HepG2 (cell line): ENCODE results near the gene ITGA7. TPM values are rescaled to one million over a fixed set of nuclear protein-coding genes. Genes with fewer than 3 reads are reported as not detected.

Experiments
- ARHGAP35 ChIP-seq: sonication (generic); formaldehyde crosslinking; IDR thresholded peaks from 2 replicates; pipeline ENCODE4 v1.9.0; 2022; ENCODE audit warnings: mild to moderate bottlenecking, inconsistent platforms, moderate library complexity, missing genetic modification reagents, borderline replicate concordance
- BCL3 ChIP-seq: sonication (generic); formaldehyde crosslinking; IDR thresholded peaks from 2 replicates; pipeline ENCODE4 v1.5.1; 2020; ENCODE audit warnings: mild to moderate bottlenecking, missing genetic modification reagents, moderate library complexity
- CBX1 ChIP-seq: IDR thresholded peaks from one replicate; pipeline ENCODE4 v1.6.1; 2016; ENCODE audit warnings: antibody characterized with exemption, low read depth
- ELF4 ChIP-seq: sonication (generic); formaldehyde crosslinking; IDR thresholded peaks from 2 replicates; pipeline ENCODE4 v1.5.0; 2020; ENCODE audit warnings: missing genetic modification reagents, mild to moderate bottlenecking, moderate library complexity, borderline replicate concordance
- FOXK2 ChIP-seq: fragments of 450-650 bp; IDR thresholded peaks from 2 replicates; pipeline ENCODE4 v1.6.1; 2016
- HNRNPL ChIP-seq: fragments of 200-400 bp; formaldehyde crosslinking; IDR thresholded peaks from 2 replicates; pipeline ENCODE4 v1.6.1; 2017; ENCODE audit warnings: mild to moderate bottlenecking, low read depth, low read length
- MAZ ChIP-seq, 2 experiments: sonication (generic) in 1 of 2; formaldehyde crosslinking in 1 of 2; IDR thresholded peaks; 2 replicates each; pipeline versions ENCODE4 v1.5.0 to v1.6.1; 2012 to 2020; ENCODE audit warnings: low read depth in 2 of 2, mild to moderate bottlenecking in 2 of 2, borderline replicate concordance in 1 of 2, improper control_type of control experiment in 1 of 2, low read length in 1 of 2, missing genetic modification reagents in 1 of 2, moderate library complexity in 1 of 2
- MTA1 ChIP-seq: sonication (generic); formaldehyde crosslinking; IDR thresholded peaks from 2 replicates; pipeline ENCODE4 v1.4.0; 2020; ENCODE audit warnings: missing genetic modification reagents, mild to moderate bottlenecking, borderline replicate concordance
- MTF2 ChIP-seq: sonication (generic); formaldehyde crosslinking; IDR thresholded peaks from 2 replicates; pipeline ENCODE4 v1.5.0; 2020; ENCODE audit warnings: missing genetic modification reagents, borderline replicate concordance
- NCOA1 ChIP-seq: sonication (generic); formaldehyde crosslinking; IDR thresholded peaks from 2 replicates; pipeline ENCODE4 v1.9.0; 2021; ENCODE audit warnings: missing genetic modification reagents
- NFIB ChIP-seq: sonication (generic); formaldehyde crosslinking; IDR thresholded peaks from 2 replicates; pipeline ENCODE4 v1.9.0; 2021; ENCODE audit warnings: missing genetic modification reagents, mild to moderate bottlenecking, borderline replicate concordance
- RELA ChIP-seq: sonication (generic); formaldehyde crosslinking; IDR thresholded peaks from 2 replicates; pipeline ENCODE4 v1.4.0; 2020; ENCODE audit warnings: missing genetic modification reagents
- SPEN ChIP-seq: sonication (generic); formaldehyde crosslinking; IDR thresholded peaks from 2 replicates; pipeline ENCODE4 v1.5.1; 2020; ENCODE audit warnings: low read depth, mild to moderate bottlenecking, missing genetic modification reagents
- TEF ChIP-seq: sonication (generic); formaldehyde crosslinking; IDR thresholded peaks from 2 replicates; pipeline ENCODE4 v1.5.0; 2020; ENCODE audit warnings: missing genetic modification reagents
- THYN1 ChIP-seq: sonication (generic); formaldehyde crosslinking; IDR thresholded peaks from 2 replicates; pipeline ENCODE4 v1.8.1; 2023; ENCODE audit warnings: low read depth, mild to moderate bottlenecking, moderate library complexity, missing genetic modification reagents, borderline replicate concordance
- TMF1 ChIP-seq: sonication (generic); formaldehyde crosslinking; IDR thresholded peaks from 2 replicates; pipeline ENCODE4 v1.8.1; 2022; ENCODE audit warnings: low read depth, missing genetic modification reagents
- ZNF225 ChIP-seq: sonication (generic); formaldehyde crosslinking; IDR thresholded peaks from 2 replicates; pipeline ENCODE4 v1.4.0; 2020; ENCODE audit warnings: mild to moderate bottlenecking, missing genetic modification reagents
- ZNF276 ChIP-seq: sonication (generic); formaldehyde crosslinking; IDR thresholded peaks from 2 replicates; pipeline ENCODE4 v1.4.0; 2020; ENCODE audit warnings: mild to moderate bottlenecking, low read depth, missing genetic modification reagents
- ZNF33A ChIP-seq: sonication (generic); formaldehyde crosslinking; IDR thresholded peaks from 2 replicates; pipeline ENCODE4 v1.5.1; 2020; ENCODE audit warnings: missing genetic modification reagents, mild to moderate bottlenecking, moderate library complexity, borderline replicate concordance
- ZNF33B ChIP-seq: sonication (generic); formaldehyde crosslinking; IDR thresholded peaks from 2 replicates; pipeline ENCODE4 v1.5.1; 2020; ENCODE audit warnings: mild to moderate bottlenecking, missing genetic modification reagents
- ZNF598 ChIP-seq: sonication (generic); formaldehyde crosslinking; IDR thresholded peaks from 2 replicates; pipeline ENCODE4 v1.5.1; 2020; ENCODE audit warnings: mild to moderate bottlenecking, missing genetic modification reagents, borderline replicate concordance
- ZNF616 ChIP-seq: sonication (generic); formaldehyde crosslinking; IDR thresholded peaks from 2 replicates; pipeline ENCODE4 v1.5.0; 2020; ENCODE audit warnings: low read depth, mild to moderate bottlenecking, missing genetic modification reagents
- ZNF75D ChIP-seq: sonication (generic); formaldehyde crosslinking; IDR thresholded peaks from 2 replicates; pipeline ENCODE4 v1.8.1; 2023; ENCODE audit warnings: missing genetic modification reagents, mild to moderate bottlenecking, borderline replicate concordance
- ZSCAN30 ChIP-seq: sonication (generic); formaldehyde crosslinking; IDR thresholded peaks from 2 replicates; pipeline ENCODE4 v1.5.0; 2020; ENCODE audit warnings: mild to moderate bottlenecking, missing genetic modification reagents
- polyA plus RNA-seq, 8 experiments: library from polyadenylated mRNA; depleted of rRNA in 3 of 8; stranded (reverse) in 7 of 8; unstranded in 1 of 8; fragments of >200 nt; fragmentation: Illumina TruSeq in 4 of 8; extraction: Trizol in 4 of 8; gene quantifications; 2 replicates each; pipeline versions ENCODE4 v1.2.1 to v1.2.3, GENCODE V29; 2011 to 2016; ENCODE audit warnings: low read depth in 4 of 8, missing spikeins in 1 of 8, mixed read lengths in 1 of 8; ENCODE audit not compliant: insufficient read depth in 1 of 8
- total RNA-seq, 5 experiments: library from RNA; depleted of rRNA; stranded (reverse); fragments of >200 nt; fragmentation: Illumina TruSeq; extraction: Trizol; gene quantifications; 2 replicates each; pipeline ENCODE4 v1.2.3, GENCODE V29; 2016; ENCODE audit warnings: low read depth in 1 of 5

ITGA7 gene
- total and polyA plus RNA-seq, 2 of the 13 experiments (the other 11 are each of a cell fraction or from before 2014, with no cell fraction given): 0.65 to 0.75 TPM

GRCh38 chr12:55681142-55682077 is 26.3 kb downstream of the ITGA7 start (continued):
- TF ChIP-seq ZNF225 (no peak), CBX1 (no peak), ZNF598 (CRISPR knock-in tag) (no peak), NCOA1 (CRISPR knock-in tag) (0 out of 2 replicates have a peak, but pooled peaks have one; percentile 34), SPEN (peak; percentile 83), MTF2 (CRISPR knock-in tag) (0 out of 2 replicates have a peak, but pooled peaks have one; percentile 71), ZNF33A (CRISPR knock-in tag) (no peak), MTA1 (CRISPR knock-in tag) (no peak), NFIB (CRISPR knock-in tag) (no peak), ZSCAN30 (CRISPR knock-in tag) (no peak), BCL3 (peak; percentile 71), ZNF276 (CRISPR knock-in tag) (no peak), ARHGAP35 (CRISPR knock-in tag) (peak; percentile 41; the same call in 1 of the 2 replicates), RELA (no peak), HNRNPL (peak; percentile 93), ELF4 (CRISPR knock-in tag) (no peak), FOXK2 (no peak), TEF (CRISPR knock-in tag) (no peak), ZNF75D (CRISPR knock-in tag) (no peak), TMF1 (CRISPR knock-in tag) (no peak), ZNF616 (CRISPR knock-in tag) (no peak), ZNF33B (no peak; the same call in 1 of the 2 replicates), MAZ (IDR thresholded peaks at IDR 0.05; ENCODE audit: borderline replicate concordance, low read depth, low read length) (no peak), MAZ (CRISPR knock-in tag; IDR thresholded peaks at IDR 0.05; ENCODE audit: low read depth) (no peak; the same call in 1 of the 2 replicates), THYN1 (CRISPR knock-in tag) (no peak)
